HepG2 (cell line): ENCODE measurements around the gene NOL4L. TPM values are rescaled to one million over a fixed set of nuclear protein-coding genes. Genes with fewer than 3 reads are reported as not detected.

ENCODE experiments used
- AKAP8 ChIP-seq: sonication (generic); formaldehyde crosslinking; IDR thresholded peaks from 2 replicates; pipeline ENCODE4 v1.5.1; 2020; ENCODE audit warnings: mild to moderate bottlenecking, missing genetic modification reagents
- FOSL2 ChIP-seq: sonication (generic); formaldehyde crosslinking; IDR thresholded peaks from 2 replicates; pipeline ENCODE4 v1.4.0; 2020; ENCODE audit warnings: missing genetic modification reagents
- HMGXB3 ChIP-seq: sonication (generic); formaldehyde crosslinking; IDR thresholded peaks from 2 replicates; pipeline ENCODE4 v1.4.0; 2020; ENCODE audit warnings: missing genetic modification reagents, borderline replicate concordance
- HNRNPL ChIP-seq: fragments of 200-400 bp; formaldehyde crosslinking; IDR thresholded peaks from 2 replicates; pipeline ENCODE4 v1.6.1; 2017; ENCODE audit warnings: mild to moderate bottlenecking, low read depth, low read length
- HOMEZ ChIP-seq: IDR thresholded peaks from 2 replicates; pipeline ENCODE4 v1.6.1; 2016; ENCODE audit warnings: low read depth
- NFE2 ChIP-seq: sonication (generic); formaldehyde crosslinking; IDR thresholded peaks from 2 replicates; pipeline ENCODE4 v1.4.0; 2020; ENCODE audit warnings: missing genetic modification reagents
- NR2F2 ChIP-seq: IDR thresholded peaks from 2 replicates; pipeline ENCODE4 v1.6.1; 2012; ENCODE audit warnings: low read depth, inconsistent platforms, borderline replicate concordance
- XRCC5 ChIP-seq: fragments of 200-400 bp; formaldehyde crosslinking; optimal IDR thresholded peaks from 2 replicates; pipeline ENCODE3; 2017; ENCODE audit warnings: mild to moderate bottlenecking, low read length
- ZBTB33 ChIP-seq: sonication (generic); formaldehyde crosslinking; IDR thresholded peaks from 2 replicates; pipeline ENCODE4 v1.4.0; 2020; ENCODE audit warnings: missing genetic modification reagents
- ZBTB7B ChIP-seq: sonication (generic); formaldehyde crosslinking; IDR thresholded peaks from 2 replicates; pipeline ENCODE4 v1.4.0; 2020; ENCODE audit warnings: missing genetic modification reagents
- ZNF205 ChIP-seq: IDR thresholded peaks from 2 replicates; pipeline ENCODE4 v1.6.1; 2018; ENCODE audit warnings: missing biosample characterization, missing genetic modification reagents
- ZNF230 ChIP-seq: sonication (generic); formaldehyde crosslinking; IDR thresholded peaks from 2 replicates; pipeline ENCODE4 v1.4.0; 2020; ENCODE audit warnings: mild to moderate bottlenecking, missing genetic modification reagents
- ZNF446 ChIP-seq: sonication (generic); formaldehyde crosslinking; IDR thresholded peaks from 2 replicates; pipeline ENCODE4 v1.5.0; 2020; ENCODE audit warnings: mild to moderate bottlenecking, missing genetic modification reagents
- ZNF615 ChIP-seq: sonication (generic); formaldehyde crosslinking; IDR thresholded peaks from 2 replicates; pipeline ENCODE4 v1.5.0; 2020; ENCODE audit warnings: mild to moderate bottlenecking, missing genetic modification reagents, borderline replicate concordance
- ZNF777 ChIP-seq: sonication (generic); formaldehyde crosslinking; IDR thresholded peaks from 2 replicates; pipeline ENCODE4 v1.4.0; 2020; ENCODE audit warnings: missing genetic modification reagents
- ZNF788 ChIP-seq: sonication (generic); formaldehyde crosslinking; IDR thresholded peaks from 2 replicates; pipeline ENCODE4 v1.5.0; 2020; ENCODE audit warnings: mild to moderate bottlenecking, missing genetic modification reagents, borderline replicate concordance
- polyA plus RNA-seq, 8 experiments: library from polyadenylated mRNA; depleted of rRNA in 3 of 8; stranded (reverse) in 7 of 8; unstranded in 1 of 8; fragments of >200 nt; fragmentation: Illumina TruSeq in 4 of 8; extraction: Trizol in 4 of 8; gene quantifications; 2 replicates each; pipeline versions ENCODE4 v1.2.1 to v1.2.3, GENCODE V29; 2011 to 2016; ENCODE audit warnings: low read depth in 4 of 8, missing spikeins in 1 of 8, mixed read lengths in 1 of 8; ENCODE audit not compliant: insufficient read depth in 1 of 8
- total RNA-seq, 5 experiments: library from RNA; depleted of rRNA; stranded (reverse); fragments of >200 nt; fragmentation: Illumina TruSeq; extraction: Trizol; gene quantifications; 2 replicates each; pipeline ENCODE4 v1.2.3, GENCODE V29; 2016; ENCODE audit warnings: low read depth in 1 of 5

NOL4L gene
- total and polyA plus RNA-seq, 2 of the 13 experiments (the other 11 are each of a cell fraction or from before 2014, with no cell fraction given), result 16.6 to 35.4 TPM

- TF ChIP-seq ZNF446, result 0 out of 2 replicates have a peak, but pooled peaks have one; percentile 21
- no peak for TF ChIP-seq ZNF205 (CRISPR knock-in tag)
- no peak for TF ChIP-seq XRCC5
- 0 out of 2 replicates have a peak, but pooled peaks have one; percentile 46 for TF ChIP-seq ZBTB7B (CRISPR knock-in tag)
- TF ChIP-seq ZNF615 (CRISPR knock-in tag), result 0 out of 2 replicates have a peak, but pooled peaks have one; percentile 43
- peak; percentile 16; the same call in 1 of the 2 replicates for TF ChIP-seq ZNF777 (CRISPR knock-in tag)
- TF ChIP-seq HNRNPL, result 0 out of 2 replicates have a peak, but pooled peaks have one; percentile 60
- TF ChIP-seq ZBTB33, result 0 out of 2 replicates have a peak, but pooled peaks have one; percentile 20
- no peak for TF ChIP-seq NFE2 (CRISPR knock-in tag)
- TF ChIP-seq ZNF788 (CRISPR knock-in tag), result peak; percentile 56; the same call in 1 of the 2 replicates
- no peak for TF ChIP-seq NR2F2
- TF ChIP-seq HOMEZ (CRISPR knock-in tag), result no peak
- peak; percentile 56; the same call in 1 of the 2 replicates for TF ChIP-seq HMGXB3 (CRISPR knock-in tag)
- peak; percentile 21; the same call in 1 of the 2 replicates for TF ChIP-seq AKAP8 (CRISPR knock-in tag)
- TF ChIP-seq FOSL2 (CRISPR knock-in tag), result peak; percentile 36; the same call in 1 of the 2 replicates
- 0 out of 2 replicates have a peak, but pooled peaks have one; percentile 30 for TF ChIP-seq ZNF230 (CRISPR knock-in tag)
Observed at GRCh38 chr20:32539026-32539816, 45.9 kb downstream of the NOL4L start (continued).
